ENCODE data around the gene ESRRB. TPM values are rescaled to one million over a fixed set of nuclear protein-coding genes. Genes with fewer than 3 reads are reported as not detected.

ESRRB gene
- not detected in 2 replicates for total RNA-seq (ENCODE audit: low replicate concordance)

DNA sequence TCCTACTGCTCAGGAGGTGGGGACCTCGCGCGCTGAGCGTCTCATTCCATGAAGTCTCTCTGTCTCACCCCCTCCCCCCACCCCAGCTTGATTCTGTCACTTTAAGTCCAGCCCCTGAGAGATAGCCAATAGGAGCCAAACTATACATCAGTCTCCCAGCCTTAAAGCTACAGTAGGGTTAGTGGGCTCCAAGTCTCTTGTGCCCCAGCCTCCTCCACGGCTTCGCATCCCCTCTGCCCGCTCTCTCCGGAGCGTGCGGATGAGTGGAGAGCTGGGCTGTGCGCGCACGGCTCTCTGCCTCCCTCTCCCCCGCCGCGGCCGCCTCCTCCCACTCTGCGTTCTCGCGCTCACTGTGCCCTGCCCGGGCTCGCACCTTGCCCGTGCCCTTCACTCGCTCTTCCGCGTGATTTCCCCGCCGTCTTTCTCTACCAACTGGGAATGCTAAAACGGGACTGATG lies at the start of gene ESRRB:
ESRRB (plus strand) TSS at position 191 of the 458 bp plus-strand sequence; CDS start at position 456, 265 bp downstream.

Other genes starting within 250 kb of the ESRRB start
- gene GPATCH2L, start 224.2 kb upstream of the ESRRB start, total RNA-seq (ENCODE audit: low replicate concordance), result 53.1 and 73.5 TPM in 2 replicates